ENCODE data around the gene PGM1. TPM values are rescaled to one million over a fixed set of nuclear protein-coding genes. Genes with fewer than 3 reads are reported as not detected.

The PGM1 gene
- 19.4 TPM for total RNA-seq (2013)
- 10 to 100 TPM in 2 of 3 donors, 1 to 10 TPM in 1; 8.2 to 39.8 (median 28.7) TPM for polyA plus RNA-seq
- polyA minus RNA-seq, result 8.6 and 13.4 TPM in 2 replicates
- 2.1 to 22.4 (median 18.7) reads per million in 11 experiments for total RNA-seq

GRCh38 chr1:63593303-63593885 lies at the start of gene PGM1:
TSS of gene PGM1 (plus strand) at chr1:63593411. CDS start at chr1:63593489, 78 bp downstream.
- H3K79me2 ChIP-seq (ENCODE audit: insufficient read depth, low read length), result peaks cover 52% of the 10 kb centered on the region
- no peaks in the 10 kb centered on the region for H3K27me3 ChIP-seq (ENCODE audit: control insufficient read depth in 2 of 2, insufficient read depth in 2 of 2, low read length in 2 of 2)
- H3K27ac ChIP-seq (ENCODE audit: low read depth in 1 of 2, low read length in 2 of 2), result peak within 1 kb of the TSS; percentile 88 to 91
- no peaks in the 10 kb centered on the region for H3K9me3 ChIP-seq (replicated peaks in 1 of 2; ENCODE audit: control insufficient read depth in 1 of 2, insufficient read depth in 1 of 2, low read length in 2 of 2)
- DNase-seq, result peak; percentile 38 to 51 (median 43)
- peaks cover 29% of the 10 kb centered on the region for H3K4me1 Mint-ChIP-seq
- H3K4me1 ChIP-seq (ENCODE audit: control insufficient read depth in 1 of 2, insufficient read depth in 2 of 2, low read length in 2 of 2), result peaks cover 13 to 17% of the 10 kb centered on the region in 2 donors
- H2AFZ ChIP-seq (ENCODE audit: insufficient read depth, low read depth, low read length, poor library complexity, severe bottlenecking), result peak within 1 kb of the TSS; percentile 99
- H3K4me3 Mint-ChIP-seq, result peak within 1 kb of the TSS; percentile 95 to 96
- WGBS (ENCODE audit: insufficient coverage), result under 1% methylated on average over 64 of the region's 64 CpGs
- H3K27me3 Mint-ChIP-seq (ENCODE audit: low read depth in 3 of 3), result no peaks in the 10 kb centered on the region
- intact Hi-C loops (cut with micrococcal nuclease), result no loop called here
- peak within 1 kb of the TSS; percentile 67 to 95 (median 91) for H3K4me3 ChIP-seq (replicated peaks in 1 of 3; ENCODE audit: low read depth in 2 of 3, low read length in 3 of 3)
- H3K36me3 ChIP-seq (replicated peaks in 1 of 2; ENCODE audit: control insufficient read depth in 1 of 2, insufficient read depth in 2 of 2, low read length in 2 of 2), result no peaks in the 10 kb centered on the region
- peaks cover 0 to 4% (median 0%) of the 10 kb centered on the region in 7 donors for H3K9me3 Mint-ChIP-seq
- TF ChIP-seq CTCF (IDR thresholded peaks at IDR 0.05), result no peak
- no peaks in the 10 kb centered on the region for H4K20me1 ChIP-seq (ENCODE audit: insufficient read depth, low read length)
- H3K4me2 ChIP-seq (replicated peaks; ENCODE audit: extremely low read depth, low read length, poor library complexity, severe bottlenecking), result peak within 1 kb of the TSS; percentile 91
- H3K27ac Mint-ChIP-seq, result peak within 1 kb of the TSS; percentile 90 to 97 (median 95)
- H3K36me3 Mint-ChIP-seq, result peaks cover 2% of the 10 kb centered on the region in 2 donors
- peak within 1 kb of the TSS; percentile 89 for H3K9ac ChIP-seq (ENCODE audit: insufficient read depth, low read length, poor library complexity, severe bottlenecking)

- no peak overlapping the region for H3K9ac ChIP-seq (ENCODE audit: insufficient read depth, low read length, poor library complexity, severe bottlenecking)
- Mint-ChIP-seq H3K27ac (peak overlapping the region in 1 of 7 donors; percentile 68), H3K4me3 (no peak overlapping the region), H3K4me1 (no peaks in the 10 kb centered on the region), H3K36me3 (peaks cover 1 to 3% of the 10 kb centered on the region in 2 donors), H3K27me3 (ENCODE audit: low read depth in 3 of 3) (peaks cover 0 to 1% (median 0%) of the 10 kb centered on the region in 3 donors), H3K9me3 (no peaks in the 10 kb centered on the region)
- H3K27ac ChIP-seq (ENCODE audit: low read depth in 1 of 2, low read length in 2 of 2), result no peak overlapping the region
- no peaks in the 10 kb centered on the region for H3K9me3 ChIP-seq (replicated peaks in 1 of 2; ENCODE audit: control insufficient read depth in 1 of 2, insufficient read depth in 1 of 2, low read length in 2 of 2)
- no peak for DNase-seq
- TF ChIP-seq CTCF (IDR thresholded peaks at IDR 0.05), result no peak
- H3K4me1 ChIP-seq (ENCODE audit: control insufficient read depth in 1 of 2, insufficient read depth in 2 of 2, low read length in 2 of 2), result no peaks in the 10 kb centered on the region
- H3K4me2 ChIP-seq (replicated peaks; ENCODE audit: extremely low read depth, low read length, poor library complexity, severe bottlenecking), result no peak overlapping the region
- intact Hi-C loops (cut with micrococcal nuclease), result no loop called here
- H3K36me3 ChIP-seq (replicated peaks in 1 of 2; ENCODE audit: control insufficient read depth in 1 of 2, insufficient read depth in 2 of 2, low read length in 2 of 2), result no peaks in the 10 kb centered on the region
- no peaks in the 10 kb centered on the region for H3K27me3 ChIP-seq (ENCODE audit: control insufficient read depth in 2 of 2, insufficient read depth in 2 of 2, low read length in 2 of 2)
- no peak overlapping the region for H3K4me3 ChIP-seq (replicated peaks in 1 of 3; ENCODE audit: low read depth in 2 of 3, low read length in 3 of 3)
- H4K20me1 ChIP-seq (ENCODE audit: insufficient read depth, low read length), result no peaks in the 10 kb centered on the region
- no peaks in the 10 kb centered on the region for H3K79me2 ChIP-seq (ENCODE audit: insufficient read depth, low read length)
- H2AFZ ChIP-seq (ENCODE audit: insufficient read depth, low read depth, low read length, poor library complexity, severe bottlenecking), result no peak overlapping the region
These were observed 47.4 kb upstream of the PGM1 start for GRCh38 chr1:63545780-63546179.

Data from CD14-positive monocyte (primary cell).